ENCODE results near the gene QSOX1.

DNA sequence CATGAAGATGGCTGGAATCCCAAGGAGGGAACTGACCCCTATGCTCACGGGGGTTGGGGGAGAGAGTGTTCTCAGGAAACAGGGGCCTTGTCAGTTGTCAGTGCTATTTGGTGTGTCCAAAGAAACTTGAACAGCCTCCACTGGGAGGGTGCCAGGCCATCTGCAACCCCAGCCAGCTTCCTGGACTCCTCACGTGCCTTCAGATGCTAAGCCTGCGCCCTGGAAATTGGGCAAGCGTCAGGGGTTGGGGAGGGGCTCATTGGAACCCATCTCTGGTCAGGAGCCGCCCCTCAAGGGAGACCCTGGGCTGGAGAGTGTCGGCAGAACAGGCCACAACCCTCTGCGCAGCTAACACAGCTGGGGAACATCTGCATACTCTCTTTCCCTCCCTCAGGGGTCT, 62.3 kb downstream of the QSOX1 start:
- TF ChIP-seq, protein P1, sequence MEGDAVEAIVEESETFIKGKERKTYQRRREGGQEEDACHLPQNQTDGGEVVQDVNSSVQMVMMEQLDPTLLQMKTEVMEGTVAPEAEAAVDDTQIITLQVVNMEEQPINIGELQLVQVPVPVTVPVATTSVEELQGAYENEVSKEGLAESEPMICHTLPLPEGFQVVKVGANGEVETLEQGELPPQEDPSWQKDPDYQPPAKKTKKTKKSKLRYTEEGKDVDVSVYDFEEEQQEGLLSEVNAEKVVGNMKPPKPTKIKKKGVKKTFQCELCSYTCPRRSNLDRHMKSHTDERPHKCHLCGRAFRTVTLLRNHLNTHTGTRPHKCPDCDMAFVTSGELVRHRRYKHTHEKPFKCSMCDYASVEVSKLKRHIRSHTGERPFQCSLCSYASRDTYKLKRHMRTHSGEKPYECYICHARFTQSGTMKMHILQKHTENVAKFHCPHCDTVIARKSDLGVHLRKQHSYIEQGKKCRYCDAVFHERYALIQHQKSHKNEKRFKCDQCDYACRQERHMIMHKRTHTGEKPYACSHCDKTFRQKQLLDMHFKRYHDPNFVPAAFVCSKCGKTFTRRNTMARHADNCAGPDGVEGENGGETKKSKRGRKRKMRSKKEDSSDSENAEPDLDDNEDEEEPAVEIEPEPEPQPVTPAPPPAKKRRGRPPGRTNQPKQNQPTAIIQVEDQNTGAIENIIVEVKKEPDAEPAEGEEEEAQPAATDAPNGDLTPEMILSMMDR (IDR thresholded peaks at IDR 0.05): no peak
- TF ChIP-seq POLR2A (IDR thresholded peaks at IDR 0.05) (no peak), POLR2AphosphoS5 (IDR thresholded peaks at IDR 0.05) (no peak), EP300 (IDR thresholded peaks at IDR 0.05) (no peak)

All from stomach (tissue), 4 donors.